ENCODE measurements around the gene CEMIP2.
A peak's percentile ranks its signal among the peaks of the same experiment; 100 is the strongest.
"Not testable (repeated sequence)": the region's sequence is repeated elsewhere in the genome, so short reads cannot be mapped to it uniquely, and the experiment has no call there.

Gene CEMIP2

GRCh38 chr9:71693607-71694006 is 74.7 kb downstream of the CEMIP2 start:
- no peak overlapping the region for H3K27ac ChIP-seq (replicated peaks)
- H3K27me3 ChIP-seq (ENCODE audit: insufficient read depth, poor library complexity, severe bottlenecking), result no peaks in the 10 kb centered on the region

GRCh38 chr9:71692337-71692736 is 76.0 kb downstream of the CEMIP2 start:
- no peak for DNase-seq (ENCODE audit: low read depth in 1 of 2, low spot score in 1 of 2)
- TF ChIP-seq POLR2AphosphoS5 (IDR thresholded peaks at IDR 0.05; ENCODE audit: low read depth) (no peak), GABPA (IDR thresholded peaks at IDR 0.05; ENCODE audit: low read depth) (no peak), REST (IDR thresholded peaks at IDR 0.05; ENCODE audit: insufficient replicate concordance, low read depth) (no peak), SPI1 (IDR thresholded peaks at IDR 0.05; ENCODE audit: borderline replicate concordance, low read depth) (no peak), CTCF (IDR thresholded peaks at IDR 0.05; ENCODE audit: insufficient read depth, low read length) (no peak)
- no peak overlapping the region for H3K4me3 ChIP-seq (replicated peaks; ENCODE audit: insufficient read depth, low read length)
- no peaks in the 10 kb centered on the region for H3K27me3 ChIP-seq (ENCODE audit: insufficient read depth, poor library complexity, severe bottlenecking)
- no peak overlapping the region for H3K27ac ChIP-seq (replicated peaks)

More at GRCh38 chr9:71693607-71694006, 74.7 kb downstream of the CEMIP2 start:
- DNase-seq (ENCODE audit: low read depth in 1 of 2, low spot score in 1 of 2), result no peak
- TF ChIP-seq SPI1 (IDR thresholded peaks at IDR 0.05; ENCODE audit: borderline replicate concordance, low read depth) (no peak), REST (IDR thresholded peaks at IDR 0.05; ENCODE audit: insufficient replicate concordance, low read depth) (no peak), GABPA (IDR thresholded peaks at IDR 0.05; ENCODE audit: low read depth) (no peak), CTCF (IDR thresholded peaks at IDR 0.05; ENCODE audit: insufficient read depth, low read length) (no peak), POLR2AphosphoS5 (IDR thresholded peaks at IDR 0.05; ENCODE audit: low read depth) (no peak)
- no peak overlapping the region for H3K4me3 ChIP-seq (replicated peaks; ENCODE audit: insufficient read depth, low read length)

- not testable (repeated sequence) for H3K27me3 ChIP-seq (ENCODE audit: insufficient read depth, poor library complexity, severe bottlenecking); DNase-seq (ENCODE audit: low read depth in 1 of 2, low spot score in 1 of 2); H3K27ac ChIP-seq (replicated peaks); H3K4me3 ChIP-seq (replicated peaks; ENCODE audit: insufficient read depth, low read length)
These were observed 76.7 kb downstream of the CEMIP2 start for GRCh38 chr9:71691576-71691975.

- Histone ChIP-seq H3K27ac (replicated peaks) (no peak overlapping the region), H3K4me3 (replicated peaks; ENCODE audit: insufficient read depth, low read length) (no peak overlapping the region), H3K27me3 (ENCODE audit: insufficient read depth, poor library complexity, severe bottlenecking) (no peaks in the 10 kb centered on the region)
- TF ChIP-seq CTCF (IDR thresholded peaks at IDR 0.05; ENCODE audit: insufficient read depth, low read length), result no peak
- peak; percentile 40; the same call in 1 of the 2 replicates for TF ChIP-seq SPI1 (IDR thresholded peaks at IDR 0.05; ENCODE audit: borderline replicate concordance, low read depth)
- no peak for TF ChIP-seq GABPA (IDR thresholded peaks at IDR 0.05; ENCODE audit: low read depth)
- no peak for DNase-seq (ENCODE audit: low read depth in 1 of 2, low spot score in 1 of 2)
These were observed 77.5 kb downstream of the CEMIP2 start for GRCh38 chr9:71690689-71691435.

All from HL-60 (cell line).